ENCODE results near the gene TGFBR1. TPM values are rescaled to one million over a fixed set of nuclear protein-coding genes. Genes with fewer than 3 reads are reported as not detected.

TGFBR1 gene
- total RNA-seq, 1 experiment from 2014 or later = 9.5 TPM

DNA sequence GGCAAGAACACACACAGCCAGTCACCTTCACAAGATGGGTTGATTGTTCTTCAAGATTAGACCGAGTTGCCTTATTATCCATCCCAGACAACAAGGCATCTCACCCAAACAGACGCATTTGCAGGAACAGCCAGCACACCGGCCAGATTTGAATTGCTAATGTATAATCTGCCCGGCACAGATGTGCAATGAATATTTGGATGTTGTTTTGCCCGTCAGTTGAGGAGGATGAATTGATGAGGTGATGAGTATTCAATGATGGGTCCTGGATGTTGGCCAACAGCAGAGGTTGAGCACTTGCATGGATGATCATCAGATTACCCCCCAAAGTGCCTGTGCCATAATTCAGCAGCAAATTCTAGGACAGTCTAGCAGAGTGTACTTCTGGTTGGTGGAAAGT, 96.7 kb downstream of the TGFBR1 start:
- H3K4me3 ChIP-seq (ENCODE audit: low read length) = no peak overlapping the region
- TF ChIP-seq, protein P1, sequence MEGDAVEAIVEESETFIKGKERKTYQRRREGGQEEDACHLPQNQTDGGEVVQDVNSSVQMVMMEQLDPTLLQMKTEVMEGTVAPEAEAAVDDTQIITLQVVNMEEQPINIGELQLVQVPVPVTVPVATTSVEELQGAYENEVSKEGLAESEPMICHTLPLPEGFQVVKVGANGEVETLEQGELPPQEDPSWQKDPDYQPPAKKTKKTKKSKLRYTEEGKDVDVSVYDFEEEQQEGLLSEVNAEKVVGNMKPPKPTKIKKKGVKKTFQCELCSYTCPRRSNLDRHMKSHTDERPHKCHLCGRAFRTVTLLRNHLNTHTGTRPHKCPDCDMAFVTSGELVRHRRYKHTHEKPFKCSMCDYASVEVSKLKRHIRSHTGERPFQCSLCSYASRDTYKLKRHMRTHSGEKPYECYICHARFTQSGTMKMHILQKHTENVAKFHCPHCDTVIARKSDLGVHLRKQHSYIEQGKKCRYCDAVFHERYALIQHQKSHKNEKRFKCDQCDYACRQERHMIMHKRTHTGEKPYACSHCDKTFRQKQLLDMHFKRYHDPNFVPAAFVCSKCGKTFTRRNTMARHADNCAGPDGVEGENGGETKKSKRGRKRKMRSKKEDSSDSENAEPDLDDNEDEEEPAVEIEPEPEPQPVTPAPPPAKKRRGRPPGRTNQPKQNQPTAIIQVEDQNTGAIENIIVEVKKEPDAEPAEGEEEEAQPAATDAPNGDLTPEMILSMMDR (conservative IDR thresholded peaks at IDR 0.05; ENCODE audit: low read depth, low read length) = no peak
- TF ChIP-seq EZH2 (IDR thresholded peaks at IDR 0.05; ENCODE audit: low read length, unreplicated experiment) = no peak
- no peak for TF ChIP-seq EZH2phosphoT487 (IDR thresholded peaks at IDR 0.05; ENCODE audit: borderline replicate concordance, low read length)
- H3K9me3 ChIP-seq (ENCODE audit: low read length) = no peaks in the 10 kb centered on the region
- no peaks in the 10 kb centered on the region for H3F3A ChIP-seq (ENCODE audit: low read length, unreplicated experiment)
- H3K9me2 ChIP-seq (replicated peaks; ENCODE audit: low read length) = no peaks in the 10 kb centered on the region
- H3K4me2 ChIP-seq (ENCODE audit: low read length) = no peak overlapping the region
- DNase-seq (no peak), ATAC-seq (no peak)
- POLR2A ChIA-PET (ENCODE audit: unreplicated experiment) = no interaction called here
- no peak overlapping the region for H3K27ac ChIP-seq (ENCODE audit: low read length)
- no peaks in the 10 kb centered on the region for H4K20me1 ChIP-seq (ENCODE audit: low read length)
- no TSS peak for BruUV-seq (replicated peaks)
- no peaks in the 10 kb centered on the region for H3K4me1 ChIP-seq (ENCODE audit: insufficient read depth, low read length)
- H3K36me3 ChIP-seq (ENCODE audit: low read depth, low read length) = no peaks in the 10 kb centered on the region
- CTCF ChIA-PET = no interaction called here
- no peak overlapping the region for H3K9ac ChIP-seq (ENCODE audit: low read length)
- no peaks in the 10 kb centered on the region for H3K79me2 ChIP-seq (ENCODE audit: low read length)
- no peaks in the 10 kb centered on the region for H3K27me3 ChIP-seq (ENCODE audit: low read length)
- no peak overlapping the region for H2AFZ ChIP-seq (ENCODE audit: low read length)
- intact Hi-C loops (cut with micrococcal nuclease) = no loop called here

Other genes with a start within 250 kb of the TGFBR1 start
- gene COL15A1, start 161.2 kb upstream of the TGFBR1 start, total RNA-seq (2014; rRNA removed) = 0.04 and 0.86 TPM in 2 replicates
- gene ALG2, start 116.8 kb downstream of the TGFBR1 start, total RNA-seq (2014; rRNA removed) = 32.9 and 33.2 TPM in 2 replicates
- 91.3 and 107 TPM in 2 replicates for gene SEC61B, start 117.2 kb downstream of the TGFBR1 start, total RNA-seq (2014; rRNA removed)